Lung (tissue), 12 donors: ENCODE measurements around the gene LRCH3. TPM values are rescaled to one million over a fixed set of nuclear protein-coding genes. Genes with fewer than 3 reads are reported as not detected.
"Not testable (repeated sequence)": the region's sequence is repeated elsewhere in the genome, so short reads cannot be mapped to it uniquely, and the experiment has no call there.

Experiments
- ATAC-seq: fragments of 200-7000 bp; cut with Tn5 transposase; one replicate; pipeline ENCODE4 v1.9.1; 2020; ENCODE audit warnings: moderate number of reproducible peaks; ENCODE audit not compliant: insufficient read depth, low FRiP score
- DNase-seq, 3 donors: peaks; one replicate each; pipeline ENCODE4 v3.0.0-alpha.2; 2013 to 2017
- H3K27ac ChIP-seq, 2 donors: one replicate each; pipeline ENCODE4 v1.5.1; 2013; ENCODE audit warnings: mild to moderate bottlenecking in 2 of 2, moderate library complexity in 2 of 2, control low read depth in 1 of 2, inconsistent platforms in 1 of 2, low read depth in 1 of 2, low read length in 1 of 2
- H3K27me3 ChIP-seq, 3 donors: one replicate each; pipeline ENCODE4 v1.5.1; 2013; ENCODE audit warnings: low read length in 2 of 3; ENCODE audit not compliant: control insufficient read depth in 3 of 3, insufficient read depth in 3 of 3
- H3K36me3 ChIP-seq, 4 donors: one replicate each; pipeline ENCODE4 v1.5.1; 2013; ENCODE audit warnings: low read length in 4 of 4, mild to moderate bottlenecking in 1 of 4, moderate library complexity in 1 of 4; ENCODE audit not compliant: control insufficient read depth in 4 of 4, insufficient read depth in 4 of 4
- H3K4me1 ChIP-seq, 5 donors: one replicate each; pipeline ENCODE4 v1.5.1; 2013; ENCODE audit warnings: low read length in 5 of 5, mild to moderate bottlenecking in 2 of 5, moderate library complexity in 1 of 5; ENCODE audit not compliant: control insufficient read depth in 5 of 5, insufficient read depth in 5 of 5
- H3K4me3 ChIP-seq: one replicate; pipeline ENCODE4 v1.5.1; 2013; ENCODE audit warnings: mild to moderate bottlenecking, control low read depth, moderate library complexity
- H3K9ac ChIP-seq, 2 donors: one replicate each; pipeline ENCODE4 v1.5.1; 2013; ENCODE audit warnings: low read length in 2 of 2, control low read depth in 1 of 2; ENCODE audit not compliant: insufficient read depth in 1 of 2
- H3K9me3 ChIP-seq, 4 donors: one replicate each; pipeline ENCODE4 v1.5.1; 2013; ENCODE audit warnings: low read length in 3 of 4, mild to moderate bottlenecking in 1 of 4, moderate library complexity in 1 of 4; ENCODE audit not compliant: control insufficient read depth in 4 of 4, insufficient read depth in 3 of 4
- CTCF ChIP-seq: IDR thresholded peaks from 2 replicates; pipeline ENCODE4 v1.5.1; 2012; ENCODE audit warnings: mild to moderate bottlenecking; ENCODE audit errors: control extremely low read depth, extremely low read depth
- WGBS, 2 donors: extraction: QIAGEN DNeasy Blood & Tissue Kit; methylation state at CpG; one replicate each; pipeline ENCODE4 v1.1.7; 2013; 5-methylcytosine and 5-hydroxymethylcytosine counted together
- polyA plus RNA-seq, 2 donors: library from polyadenylated mRNA; stranded (reverse); fragments of 200-250 nt; gene quantifications; one replicate each; pipeline ENCODE4 v1.2.1, GENCODE V29; 2013
- total RNA-seq, 2 donors: library from RNA; depleted of rRNA in 1 of 2; stranded (reverse); fragments of >200 nt in 1 of 2; gene quantifications; one replicate each; pipeline ENCODE4 v1.2.1, GENCODE V29; 2014 to 2021
- donor health status: control.
- donor health status: control.
- donor health status: Bipolar disorder and iron deficiency.
- donor health status: healthy.
- donor health status: DM: yes; HTN: yes; CAD: no.

The LRCH3 gene
- total and polyA plus RNA-seq, 4 donors, result 7.7 to 228 (median 26.1) TPM

GRCh38 chr3:197886052-197886451 lies 95.0 kb downstream of the LRCH3 start:
- ATAC-seq, DNase-seq, H3K27me3 ChIP-seq, H3K36me3 ChIP-seq, H3K9me3 ChIP-seq, H3K27ac ChIP-seq, H3K4me1 ChIP-seq, H3K4me3 ChIP-seq, H3K9ac ChIP-seq: not testable (repeated sequence)
- WGBS, 2 donors, result 96 to 100% methylated on average over 1 of the region's 1 CpG

- H3K9me3 ChIP-seq, ATAC-seq, H3K4me1 ChIP-seq, H3K4me3 ChIP-seq, H3K27ac ChIP-seq, H3K36me3 ChIP-seq, H3K9ac ChIP-seq, H3K27me3 ChIP-seq, DNase-seq: not testable (repeated sequence)
- 73 to 75% methylated on average over 5 of the region's 5 CpGs for WGBS, 2 donors
Observed at GRCh38 chr3:197887430-197888053, 96.5 kb downstream of the LRCH3 start.

- Histone ChIP-seq H3K36me3 (peaks cover 0 to 8% (median 5%) of the 10 kb centered on the region in 4 donors), H3K4me1 (no peaks in the 10 kb centered on the region), H3K27me3 (no peaks in the 10 kb centered on the region), H3K9ac (no peak overlapping the region), H3K9me3 (no peaks in the 10 kb centered on the region), H3K4me3 (no peak overlapping the region), H3K27ac (no peak overlapping the region)
- TF ChIP-seq CTCF, result no peak
- ATAC-seq (no peak), DNase-seq (no peak)
- 88 to 100% methylated on average over 1 of the region's 1 CpG for WGBS, 2 donors
Observed at GRCh38 chr3:197888511-197888910, 97.5 kb downstream of the LRCH3 start.

GRCh38 chr3:197889204-197889930 lies 98.3 kb downstream of the LRCH3 start:
- DNase-seq (no peak), ATAC-seq (no peak)
- Histone ChIP-seq H3K27ac (no peak overlapping the region), H3K9me3 (no peaks in the 10 kb centered on the region), H3K9ac (no peak overlapping the region), H3K27me3 (no peaks in the 10 kb centered on the region), H3K4me1 (no peaks in the 10 kb centered on the region), H3K4me3 (no peak overlapping the region), H3K36me3 (peaks cover 0 to 4% (median 2%) of the 10 kb centered on the region in 4 donors)
- 90 to 92% methylated on average over 9 of the region's 9 CpGs for WGBS, 2 donors
- TF ChIP-seq CTCF, result no peak
